K562 (cell line): ENCODE measurements around the gene GPR183. TPM values are rescaled to one million over a fixed set of nuclear protein-coding genes. Genes with fewer than 3 reads are reported as not detected.

Experiments used
- CBFA2T3 ChIP-seq: fragments of 450-650 bp; IDR thresholded peaks from 2 replicates; pipeline ENCODE4 v1.6.1; 2017
- ZBTB33 ChIP-seq: sonication (generic); formaldehyde crosslinking; IDR thresholded peaks from 2 replicates; pipeline ENCODE4 v1.8.1; 2023; ENCODE audit warnings: mild to moderate bottlenecking, missing genetic modification reagents
- ZNF324 ChIP-seq: fragments of 250-450 bp; sonication (Bioruptor Pico); IDR thresholded peaks from 2 replicates; pipeline ENCODE4 v1.4.0; 2020; ENCODE audit warnings: mild to moderate bottlenecking
- polyA plus RNA-seq, 8 experiments: library from polyadenylated mRNA; depleted of rRNA in 4 of 8; stranded (reverse) in 5 of 8; unstranded in 3 of 8; fragments of >200 nt; fragmentation: Nextera tagmentation in 2 of 8; fragmentation: Illumina TruSeq in 1 of 8; extraction: Ambion mirVana in 2 of 8; extraction: Trizol in 1 of 8; gene quantifications; 2 replicates each; pipeline versions ENCODE4 v1.2.1 to v1.2.3, GENCODE V29; 2011 to 2014; ENCODE audit warnings: inconsistent platforms in 1 of 8, missing spikeins in 1 of 8
- total RNA-seq, 7 experiments: library from RNA; depleted of rRNA in 6 of 7; stranded (reverse); fragments of >200 nt in 6 of 7; fragmentation: Illumina TruSeq in 2 of 7; extraction: Trizol in 2 of 7; gene quantifications; 2 replicates each; pipeline versions ENCODE4 v1.2.1 to v1.2.3, GENCODE V29; 2011 to 2021; ENCODE audit warnings: low replicate concordance in 1 of 7
- TF ChIP-seq, protein P1 (sequence below), 2 experiments: fragments of 450-650 bp; conservative IDR thresholded peaks; 2 replicates each; pipeline ENCODE4 v1.6.1; 2017; ENCODE audit warnings: mild to moderate bottlenecking in 2 of 2, moderate library complexity in 2 of 2
- TF ChIP-seq, protein P2 (sequence below): sonication (generic); formaldehyde crosslinking; IDR thresholded peaks from 2 replicates; pipeline ENCODE4 v1.4.0; 2020; ENCODE audit warnings: mild to moderate bottlenecking, missing genetic modification reagents

The GPR183 gene
- total and polyA plus RNA-seq, 9 of the 15 experiments (the other 6 are each of a cell fraction or from before 2014, with no cell fraction given): 1.3 to 10.2 (median 3.7) TPM

DNA sequence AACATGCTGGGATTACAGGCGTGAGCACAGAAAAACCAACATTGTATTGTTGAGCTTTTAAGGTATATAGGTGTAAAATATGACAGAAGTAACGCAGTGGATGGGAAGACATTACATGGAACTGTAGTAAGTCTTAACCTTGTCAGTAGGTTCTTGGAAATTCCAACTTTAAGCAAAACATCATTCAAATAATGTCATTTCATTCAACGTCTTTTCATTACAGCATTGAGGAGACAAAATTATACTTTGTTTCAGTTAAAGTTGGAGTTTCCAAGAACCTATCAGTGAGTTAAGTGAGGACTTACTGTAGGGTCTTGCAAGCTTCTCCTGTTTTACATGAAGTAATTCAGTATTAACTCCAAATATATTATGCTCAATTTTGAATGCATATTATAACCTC, 27.0 kb upstream of the GPR183 start (continued):
- no peak for TF ChIP-seq ZBTB33 (CRISPR knock-in tag)
- no peak for TF ChIP-seq ZNF324
- TF ChIP-seq, protein P1, sequence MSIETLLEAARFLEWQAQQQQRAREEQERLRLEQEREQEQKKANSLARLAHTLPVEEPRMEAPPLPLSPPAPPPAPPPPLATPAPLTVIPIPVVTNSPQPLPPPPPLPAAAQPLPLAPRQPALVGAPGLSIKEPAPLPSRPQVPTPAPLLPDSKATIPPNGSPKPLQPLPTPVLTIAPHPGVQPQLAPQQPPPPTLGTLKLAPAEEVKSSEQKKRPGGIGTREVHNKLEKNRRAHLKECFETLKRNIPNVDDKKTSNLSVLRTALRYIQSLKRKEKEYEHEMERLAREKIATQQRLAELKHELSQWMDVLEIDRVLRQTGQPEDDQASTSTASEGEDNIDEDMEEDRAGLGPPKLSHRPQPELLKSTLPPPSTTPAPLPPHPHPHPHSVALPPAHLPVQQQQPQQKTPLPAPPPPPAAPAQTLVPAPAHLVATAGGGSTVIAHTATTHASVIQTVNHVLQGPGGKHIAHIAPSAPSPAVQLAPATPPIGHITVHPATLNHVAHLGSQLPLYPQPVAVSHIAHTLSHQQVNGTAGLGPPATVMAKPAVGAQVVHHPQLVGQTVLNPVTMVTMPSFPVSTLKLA (conservative IDR thresholded peaks at IDR 0.05): no peak
- TF ChIP-seq, protein P2, sequence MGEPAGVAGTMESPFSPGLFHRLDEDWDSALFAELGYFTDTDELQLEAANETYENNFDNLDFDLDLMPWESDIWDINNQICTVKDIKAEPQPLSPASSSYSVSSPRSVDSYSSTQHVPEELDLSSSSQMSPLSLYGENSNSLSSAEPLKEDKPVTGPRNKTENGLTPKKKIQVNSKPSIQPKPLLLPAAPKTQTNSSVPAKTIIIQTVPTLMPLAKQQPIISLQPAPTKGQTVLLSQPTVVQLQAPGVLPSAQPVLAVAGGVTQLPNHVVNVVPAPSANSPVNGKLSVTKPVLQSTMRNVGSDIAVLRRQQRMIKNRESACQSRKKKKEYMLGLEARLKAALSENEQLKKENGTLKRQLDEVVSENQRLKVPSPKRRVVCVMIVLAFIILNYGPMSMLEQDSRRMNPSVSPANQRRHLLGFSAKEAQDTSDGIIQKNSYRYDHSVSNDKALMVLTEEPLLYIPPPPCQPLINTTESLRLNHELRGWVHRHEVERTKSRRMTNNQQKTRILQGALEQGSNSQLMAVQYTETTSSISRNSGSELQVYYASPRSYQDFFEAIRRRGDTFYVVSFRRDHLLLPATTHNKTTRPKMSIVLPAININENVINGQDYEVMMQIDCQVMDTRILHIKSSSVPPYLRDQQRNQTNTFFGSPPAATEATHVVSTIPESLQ (CRISPR knock-in tag): no peak
- TF ChIP-seq CBFA2T3: no peak
